M059J (cell line): ENCODE data around the gene ITPR1. TPM values are rescaled to one million over a fixed set of nuclear protein-coding genes. Genes with fewer than 3 reads are reported as not detected.
A peak's percentile ranks its signal among the peaks of the same experiment; 100 is the strongest.

Experiments
- DNase-seq: peaks from one replicate; pipeline ENCODE4 v3.0.0-alpha.2; 2012; ENCODE audit warnings: low read depth
- total RNA-seq: library from RNA; depleted of rRNA; stranded (reverse); fragments of >200 nt; shearing (Covaris generic); gene quantifications from 2 replicates; pipeline ENCODE4 v1.2.3, GENCODE V29; 2014

Gene ITPR1
- total RNA-seq, 1 experiment from 2014 or later: 6.2 TPM

DNA sequence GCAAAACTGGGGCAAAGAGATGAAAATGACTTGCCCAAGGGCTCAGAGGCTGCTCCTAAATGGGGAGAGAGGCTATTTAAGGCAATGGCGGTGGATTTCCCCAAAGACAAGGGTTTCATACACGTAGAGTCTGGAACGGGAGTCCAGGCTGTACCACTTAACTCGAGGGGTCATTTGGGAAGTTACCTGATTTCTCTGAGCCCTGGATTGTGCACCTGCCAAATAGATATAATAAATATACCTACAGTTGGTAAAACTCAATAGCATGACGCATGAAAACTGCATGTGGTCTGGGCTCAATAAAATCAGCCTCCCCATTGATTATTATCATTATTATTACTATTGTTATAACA, 1.3 kb upstream of the ITPR1 start:
- no peak for DNase-seq

DNA sequence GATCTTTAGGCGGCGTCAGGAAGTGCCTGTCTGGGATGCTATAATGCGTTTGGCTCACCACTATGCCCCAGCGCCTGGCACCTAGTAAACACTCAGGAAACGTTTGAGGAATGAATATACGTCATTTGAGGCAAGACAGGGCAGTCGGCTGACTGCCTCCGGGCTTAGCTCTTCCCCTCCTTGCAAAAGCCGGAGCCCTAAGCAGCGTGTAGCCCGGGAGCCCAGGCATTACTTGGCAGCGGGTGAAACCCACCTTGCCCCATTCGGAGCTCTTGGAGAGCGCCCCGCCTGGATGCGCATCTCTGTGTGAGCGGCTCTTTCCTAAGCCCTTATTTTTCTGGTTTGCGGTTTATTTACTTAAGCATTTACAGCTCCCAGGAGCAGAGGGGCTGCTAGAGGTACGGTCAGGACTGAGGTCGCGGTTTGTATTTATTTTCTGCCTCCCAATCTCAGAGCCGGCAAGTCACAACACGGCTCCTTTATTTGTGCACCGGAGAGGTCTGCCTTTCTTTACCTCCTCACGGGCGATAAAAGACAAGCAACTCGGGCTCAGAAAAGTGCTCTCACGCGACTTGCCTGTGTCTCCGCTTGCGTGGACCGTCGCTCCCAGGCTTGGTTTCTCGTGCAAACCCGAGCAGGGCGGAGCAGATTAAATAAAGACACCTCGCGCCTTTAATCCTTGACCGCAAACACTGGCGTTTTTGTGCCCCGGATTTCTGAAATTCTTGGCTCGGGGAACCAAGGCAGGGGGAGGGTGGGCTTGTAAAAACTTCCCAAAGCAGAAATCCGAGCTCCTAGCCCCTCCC, 737 bp upstream of the ITPR1 start:
- peak; percentile 81 for DNase-seq

DNA sequence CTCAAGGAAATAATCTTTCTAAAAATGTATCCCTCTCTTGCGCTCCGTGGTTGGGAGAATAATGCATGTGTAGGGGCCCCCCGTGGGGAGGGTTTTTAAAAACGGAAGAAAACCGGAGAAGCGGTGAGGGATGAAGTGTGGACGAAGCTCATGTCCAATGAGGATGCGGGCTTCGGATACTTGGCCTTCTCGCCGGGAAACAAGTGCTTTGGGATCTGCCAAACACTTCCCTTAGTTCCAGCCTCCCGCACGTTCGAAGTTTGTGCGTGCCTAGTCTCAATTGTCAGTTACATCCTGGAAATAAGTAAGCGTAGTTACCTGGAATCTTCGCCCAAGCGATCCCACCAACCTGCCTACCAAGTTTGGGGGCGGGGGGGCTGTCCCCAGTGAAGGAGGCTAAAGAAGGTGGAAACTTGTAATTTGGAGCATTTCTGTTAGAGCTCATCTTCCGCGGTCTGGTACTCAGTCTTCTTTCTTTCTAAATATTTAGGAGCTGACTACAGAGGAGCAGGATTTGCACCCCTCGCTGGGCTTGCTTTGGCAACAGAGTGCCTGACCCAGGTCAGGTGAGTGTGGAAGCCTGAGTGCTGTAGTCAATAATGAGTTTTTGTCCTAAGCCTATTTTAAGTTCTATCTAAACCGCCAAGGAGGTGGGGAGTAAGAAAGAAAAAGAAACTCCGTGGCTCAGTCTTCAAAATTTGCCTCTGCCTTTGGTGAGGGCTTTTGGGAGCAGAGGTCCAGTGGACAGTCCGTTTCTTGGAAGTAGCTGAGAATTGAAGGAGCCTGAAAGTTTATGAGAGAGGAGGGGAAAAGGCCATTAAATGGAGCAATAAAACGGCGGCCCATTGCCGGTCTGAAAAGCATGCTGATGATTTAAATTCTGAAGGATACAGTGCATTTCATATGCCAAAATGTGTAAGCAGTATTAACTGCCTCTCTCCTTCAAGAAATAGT, 1.1 kb downstream of the ITPR1 start:
- DNase-seq: peak; percentile 26

DNA sequence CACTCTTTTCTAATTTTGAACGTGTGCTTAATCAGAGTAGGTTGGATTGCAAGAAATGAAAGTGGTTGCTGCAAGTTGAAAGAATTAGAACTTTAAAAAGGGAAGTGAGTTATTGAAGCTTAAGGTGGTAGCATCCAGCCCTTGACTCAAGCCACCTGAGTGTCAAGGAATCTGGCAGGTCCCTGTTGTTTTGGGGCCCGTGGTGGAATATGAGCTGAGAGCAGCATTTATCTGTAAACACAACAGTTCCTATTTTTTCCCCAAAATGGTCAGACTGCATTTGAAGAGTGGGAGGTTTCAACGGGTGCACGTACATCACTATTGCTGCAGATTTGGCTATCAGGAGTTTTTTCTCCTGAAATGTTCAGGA, 1.7 kb downstream of the ITPR1 start:
- no peak for DNase-seq

DNA sequence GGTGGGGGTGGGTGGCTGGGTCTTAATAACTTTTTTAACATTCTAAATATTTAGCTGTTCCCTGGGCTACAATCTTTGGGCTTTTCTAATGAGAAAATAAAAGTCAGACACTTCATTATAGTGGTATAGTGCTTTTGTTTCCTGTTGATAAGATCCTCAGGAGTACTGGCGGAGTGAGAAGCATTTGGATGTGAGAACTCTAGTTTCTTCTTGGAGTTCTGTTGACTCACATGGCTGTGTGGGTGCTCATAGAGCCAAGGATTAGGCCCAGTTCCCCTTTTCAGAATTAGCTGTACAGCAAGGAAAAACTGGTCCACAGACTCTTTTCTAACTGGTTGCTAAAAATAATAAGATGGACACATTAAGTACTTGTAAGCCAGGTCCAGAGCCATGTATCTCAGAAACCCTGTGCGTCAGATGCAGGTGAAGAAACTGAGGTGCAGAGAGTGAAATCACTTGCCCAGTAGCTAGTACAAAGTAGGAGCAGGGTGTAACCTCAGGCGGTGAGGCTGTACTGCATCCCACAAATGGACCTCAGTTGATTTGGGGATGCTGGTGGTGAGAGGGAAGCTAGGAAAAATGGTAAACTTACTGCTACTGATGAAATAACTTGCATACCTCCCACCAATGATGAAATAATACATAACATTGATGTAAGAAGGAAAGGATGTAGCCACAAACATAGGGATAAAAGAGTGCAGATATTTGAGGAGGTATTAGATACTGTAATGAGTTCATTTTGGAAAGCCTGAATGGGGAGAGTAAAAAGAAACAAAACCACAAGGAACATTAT, 2.3 kb downstream of the ITPR1 start:
- no peak for DNase-seq

DNA sequence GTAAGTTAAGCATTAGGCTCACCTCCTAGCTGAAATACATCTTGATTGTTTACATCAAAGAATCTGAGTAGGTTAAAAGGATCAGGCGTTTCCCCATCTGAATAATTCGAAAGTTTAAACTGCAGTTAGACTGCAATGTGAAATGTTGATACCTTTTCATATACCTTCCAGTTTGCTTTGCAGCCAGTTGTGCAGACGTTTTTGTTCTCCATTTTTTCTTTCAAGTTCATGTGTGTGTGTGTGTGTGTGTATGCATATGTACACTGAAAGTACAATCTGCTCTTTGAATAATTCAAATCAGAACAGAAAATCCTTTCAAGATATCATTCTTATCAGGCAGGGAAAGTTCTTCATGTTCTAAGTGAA, 2.9 kb downstream of the ITPR1 start:
- DNase-seq: no peak

DNA sequence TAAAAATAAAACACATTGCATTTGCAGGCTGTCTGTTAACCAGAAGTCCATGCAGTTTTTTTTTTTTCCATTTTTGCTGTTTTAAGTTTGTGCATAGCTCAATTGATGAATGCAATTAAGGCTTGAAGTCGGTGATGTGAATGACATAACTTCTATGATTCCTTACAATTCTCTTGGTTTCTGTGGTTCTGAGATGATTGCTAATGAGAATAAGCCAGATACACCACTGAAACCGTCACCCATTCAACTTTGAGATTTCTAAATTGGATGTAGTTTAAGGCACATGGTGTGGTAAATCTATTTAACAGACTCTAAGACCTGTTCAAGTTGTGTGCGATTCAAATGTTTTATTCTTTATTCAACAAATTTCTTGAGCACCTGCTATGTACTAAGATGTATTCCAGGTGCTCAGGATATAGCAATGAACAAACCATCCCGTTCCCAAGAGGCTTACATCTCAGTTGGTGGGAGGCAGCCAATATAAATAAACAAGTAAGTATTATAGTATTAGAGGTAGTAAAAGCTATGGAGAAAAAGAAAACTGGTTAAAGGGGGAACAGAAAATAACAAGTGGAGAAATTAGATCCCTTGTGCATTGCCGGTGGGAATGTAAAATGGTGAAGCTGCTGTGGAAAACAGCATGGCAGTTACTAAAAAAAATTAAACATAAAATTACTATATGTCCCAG, 4.0 kb downstream of the ITPR1 start:
- DNase-seq: no peak

DNA sequence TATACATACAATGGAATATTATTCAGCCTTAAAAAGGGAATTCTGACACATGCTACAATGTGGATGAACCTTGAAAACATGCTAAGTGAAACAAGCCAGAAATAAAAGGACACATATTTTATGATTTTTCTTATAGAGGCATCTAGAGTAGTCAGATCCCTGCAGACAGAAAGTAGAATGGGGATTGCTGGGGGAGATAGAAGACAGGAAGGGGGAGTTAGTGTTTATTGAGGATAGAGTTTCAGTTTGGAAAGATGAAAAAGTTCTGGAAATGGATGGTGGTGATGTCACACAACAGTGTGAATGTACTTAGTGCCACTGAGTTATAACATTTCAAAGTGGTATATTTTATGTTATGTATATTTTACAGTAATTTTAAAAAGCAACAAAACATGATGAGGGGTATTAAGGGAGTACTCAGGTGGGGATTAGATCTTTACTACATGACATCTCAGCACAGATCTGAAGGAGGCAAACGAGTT, 4.7 kb downstream of the ITPR1 start:
- no peak for DNase-seq

DNA sequence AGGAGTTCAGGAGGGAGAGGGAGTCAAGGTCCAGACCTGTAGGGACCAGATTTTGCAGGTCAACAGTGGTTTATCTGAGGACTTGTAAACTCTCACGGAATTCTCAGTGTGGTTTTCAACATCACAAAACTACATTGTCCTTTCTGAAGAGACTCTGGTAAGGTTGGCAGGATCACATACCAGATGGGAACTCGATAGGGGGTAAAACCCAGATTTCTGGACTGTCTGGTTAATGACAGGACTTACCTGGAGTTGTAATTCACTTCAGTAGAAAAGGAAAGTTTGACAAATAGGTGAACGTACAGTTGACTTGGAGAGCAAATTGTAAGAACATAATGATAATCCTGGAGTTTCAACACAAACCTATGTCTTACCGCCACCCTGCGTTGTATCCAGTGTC, 5.3 kb downstream of the ITPR1 start:
- no peak for DNase-seq

DNA sequence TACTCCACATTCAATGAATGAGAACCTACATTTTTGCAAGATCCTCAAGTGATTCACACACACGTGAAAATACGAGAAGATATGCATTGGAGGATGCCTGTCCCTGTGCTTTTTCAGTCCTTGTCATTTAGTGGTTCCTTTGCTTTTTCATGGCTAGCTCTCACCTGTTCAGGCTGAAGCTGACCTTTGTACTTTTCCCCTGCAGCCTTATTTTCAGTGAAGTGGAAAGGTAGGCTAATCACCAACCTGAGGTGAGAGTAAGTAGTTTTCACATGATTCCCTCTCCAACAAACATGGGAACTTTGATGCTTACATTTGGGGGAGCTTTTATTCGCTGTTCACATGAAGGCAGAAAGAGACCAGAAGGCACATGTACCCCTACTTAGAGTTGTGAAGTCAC, 8.3 kb downstream of the ITPR1 start:
- DNase-seq: no peak

DNA sequence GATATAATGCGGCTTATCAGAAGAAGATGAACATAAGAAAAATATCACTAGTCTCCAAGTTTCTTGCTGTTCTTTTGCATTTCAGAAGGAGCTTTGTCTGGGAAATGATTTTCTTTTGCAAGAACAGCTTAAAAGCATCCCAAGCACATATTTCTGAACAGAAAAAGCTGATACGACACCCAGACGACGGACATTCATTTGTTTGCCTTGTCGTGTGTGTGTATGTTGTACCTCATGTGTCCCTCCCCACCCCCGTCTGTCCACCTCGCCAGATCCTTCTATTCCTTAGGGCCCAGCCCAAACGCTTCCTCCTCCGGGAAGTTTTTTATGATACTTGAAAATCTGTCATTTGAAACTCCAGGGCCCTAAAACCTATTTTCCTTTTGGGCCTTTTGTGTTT, 8.8 kb downstream of the ITPR1 start:
- DNase-seq: no peak

DNA sequence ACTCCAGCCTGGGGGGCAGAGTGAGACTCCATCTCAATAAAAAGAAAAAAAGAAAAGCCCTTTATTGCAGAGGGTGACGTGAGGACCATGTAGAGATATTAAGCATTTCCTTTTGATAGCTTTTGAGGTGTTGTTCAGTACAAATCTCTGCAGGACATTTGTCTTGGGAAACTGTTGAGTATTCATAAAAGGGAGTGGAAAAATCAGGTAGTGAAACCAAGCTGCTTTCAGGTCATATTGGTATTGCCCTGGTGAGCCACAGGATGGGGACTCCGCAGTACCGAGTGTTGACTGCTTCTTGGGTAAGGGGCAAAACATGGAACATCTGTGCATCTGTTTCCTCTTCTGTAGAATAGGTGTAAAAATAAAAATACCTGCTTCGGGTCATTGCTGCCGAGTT, 9.9 kb downstream of the ITPR1 start:
- DNase-seq: no peak

DNA sequence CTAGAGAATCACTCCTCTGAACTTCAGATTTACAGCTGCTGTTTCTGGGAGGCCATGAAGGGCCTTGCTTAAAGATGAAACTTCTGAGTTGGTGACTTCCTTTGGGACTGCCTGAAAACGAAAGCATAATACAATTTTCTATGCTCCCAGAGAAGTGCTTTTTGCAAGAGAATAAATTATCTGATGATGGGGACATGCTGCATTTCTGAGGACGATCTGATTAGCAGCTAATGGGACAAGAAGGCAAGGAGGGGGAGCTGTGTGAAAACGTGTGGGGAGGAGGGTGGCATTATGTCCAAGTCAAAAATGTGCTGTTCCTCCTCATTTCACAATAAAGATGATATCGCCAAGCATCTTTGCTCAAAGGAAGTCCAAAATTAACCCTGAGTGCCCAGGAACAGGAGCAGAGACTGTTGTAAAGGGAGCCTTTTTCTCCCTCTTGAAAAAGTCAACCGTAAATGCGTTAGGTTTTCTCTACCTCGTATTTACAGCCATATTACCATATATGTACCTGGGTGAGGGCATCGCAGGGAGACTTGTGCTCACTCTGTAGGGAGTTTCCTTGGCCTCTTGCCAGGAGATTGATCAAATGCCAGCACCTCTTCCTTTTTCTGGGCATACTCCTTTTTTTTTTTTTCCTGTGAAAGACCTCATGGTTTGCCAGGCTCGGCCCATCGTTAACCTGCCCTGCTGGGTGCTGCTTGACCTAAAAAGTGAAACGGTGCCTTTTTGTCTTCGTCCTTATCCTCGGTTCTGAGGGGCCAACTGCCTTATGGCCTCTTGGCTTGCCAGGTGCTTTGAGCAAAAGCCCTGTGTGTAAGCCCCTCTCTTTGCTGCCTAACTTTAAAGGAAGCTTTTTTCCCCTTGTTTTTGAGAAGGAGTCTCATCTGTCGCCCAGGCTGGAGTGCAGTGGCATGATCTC, 11.5 kb downstream of the ITPR1 start:
- DNase-seq: peak; percentile 3

DNA sequence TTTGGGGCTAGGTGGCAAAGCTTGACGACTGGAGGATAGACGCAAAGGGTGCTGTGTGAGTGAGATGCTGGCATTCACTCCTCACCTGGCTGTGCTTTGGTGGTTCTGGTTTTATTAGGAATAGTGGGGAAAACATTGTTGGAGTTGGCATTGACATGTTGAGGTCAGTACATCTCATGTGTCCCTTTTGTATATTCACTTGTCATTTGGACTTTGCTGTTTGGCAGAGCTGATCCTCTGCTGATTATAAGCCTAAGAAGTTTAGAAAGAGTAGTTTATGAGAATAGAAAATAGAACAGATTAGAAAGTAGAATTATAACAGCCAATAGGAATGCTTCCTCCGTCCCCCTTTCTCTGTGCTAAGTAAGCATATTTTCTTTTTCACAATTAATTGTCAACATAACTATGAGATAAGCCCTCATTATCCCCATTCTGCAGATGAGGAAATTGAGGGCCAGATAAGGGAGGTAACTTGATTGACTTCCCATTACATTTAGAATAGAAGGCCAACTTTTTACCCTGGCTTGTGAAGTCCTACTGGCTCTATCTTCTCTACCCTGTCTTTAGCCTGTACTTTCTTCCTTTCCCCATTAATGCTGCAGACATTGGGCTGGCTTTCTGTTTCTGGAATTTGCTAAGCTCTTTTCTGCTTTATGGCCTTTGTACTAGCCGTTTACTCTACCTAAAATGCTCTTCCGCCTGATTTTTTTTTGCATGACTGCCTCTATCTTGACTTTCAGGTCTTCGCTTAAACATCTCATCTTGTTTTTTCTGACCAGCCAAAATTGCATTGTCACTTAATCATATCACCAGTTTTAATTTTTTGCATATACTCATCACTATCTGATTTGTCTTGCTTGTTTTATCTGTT, 12.8 kb downstream of the ITPR1 start:
- no peak for DNase-seq

DNA sequence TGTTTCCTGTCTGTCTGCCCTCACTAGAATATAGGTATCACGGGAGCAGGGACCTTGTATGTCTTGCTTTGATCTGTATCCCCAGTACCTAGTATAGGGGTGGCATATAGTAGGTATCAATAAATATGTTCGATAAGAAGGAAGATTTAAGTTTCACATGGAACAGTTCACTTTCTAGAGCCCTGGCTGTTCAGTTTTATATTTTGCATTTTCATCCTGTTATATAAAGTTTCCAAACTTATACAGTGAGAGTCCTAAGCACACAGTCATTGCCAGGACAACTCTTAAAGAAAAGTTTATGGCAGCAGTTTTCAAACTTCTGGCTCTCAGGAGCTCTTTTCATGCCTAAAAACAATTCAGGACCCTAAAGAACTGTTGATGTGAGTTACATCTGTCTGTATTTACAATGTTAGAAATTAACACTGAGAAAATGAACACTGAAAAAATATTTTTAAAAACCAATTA, 13.4 kb downstream of the ITPR1 start:
- DNase-seq: no peak

DNA sequence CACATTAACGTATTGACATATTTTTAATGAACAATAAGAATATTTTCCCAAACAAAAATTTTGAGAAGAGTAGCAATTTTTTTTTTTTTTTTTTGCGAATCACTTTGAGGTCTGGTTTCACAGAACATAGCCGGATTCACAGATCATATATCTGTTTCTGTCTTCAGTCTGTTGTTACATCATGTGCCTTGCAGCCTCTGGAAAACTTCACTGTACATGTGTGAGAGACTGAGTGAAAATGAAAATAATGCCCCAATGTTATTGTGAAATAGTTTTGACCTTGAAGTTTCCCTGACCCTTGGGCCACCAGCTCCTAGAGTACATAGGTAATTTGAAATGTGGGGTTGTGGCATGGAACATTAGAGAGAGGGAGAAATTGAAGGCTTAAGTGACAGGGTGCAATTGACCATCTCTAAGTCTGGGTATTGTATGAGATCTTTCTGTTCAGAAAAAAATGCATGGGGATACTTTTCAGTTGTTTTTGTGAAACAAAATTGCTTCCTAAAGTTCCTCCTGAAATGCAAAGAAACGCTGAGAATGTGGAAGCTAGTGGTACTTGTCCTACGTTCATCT, 14.0 kb downstream of the ITPR1 start:
- no peak for DNase-seq

DNA sequence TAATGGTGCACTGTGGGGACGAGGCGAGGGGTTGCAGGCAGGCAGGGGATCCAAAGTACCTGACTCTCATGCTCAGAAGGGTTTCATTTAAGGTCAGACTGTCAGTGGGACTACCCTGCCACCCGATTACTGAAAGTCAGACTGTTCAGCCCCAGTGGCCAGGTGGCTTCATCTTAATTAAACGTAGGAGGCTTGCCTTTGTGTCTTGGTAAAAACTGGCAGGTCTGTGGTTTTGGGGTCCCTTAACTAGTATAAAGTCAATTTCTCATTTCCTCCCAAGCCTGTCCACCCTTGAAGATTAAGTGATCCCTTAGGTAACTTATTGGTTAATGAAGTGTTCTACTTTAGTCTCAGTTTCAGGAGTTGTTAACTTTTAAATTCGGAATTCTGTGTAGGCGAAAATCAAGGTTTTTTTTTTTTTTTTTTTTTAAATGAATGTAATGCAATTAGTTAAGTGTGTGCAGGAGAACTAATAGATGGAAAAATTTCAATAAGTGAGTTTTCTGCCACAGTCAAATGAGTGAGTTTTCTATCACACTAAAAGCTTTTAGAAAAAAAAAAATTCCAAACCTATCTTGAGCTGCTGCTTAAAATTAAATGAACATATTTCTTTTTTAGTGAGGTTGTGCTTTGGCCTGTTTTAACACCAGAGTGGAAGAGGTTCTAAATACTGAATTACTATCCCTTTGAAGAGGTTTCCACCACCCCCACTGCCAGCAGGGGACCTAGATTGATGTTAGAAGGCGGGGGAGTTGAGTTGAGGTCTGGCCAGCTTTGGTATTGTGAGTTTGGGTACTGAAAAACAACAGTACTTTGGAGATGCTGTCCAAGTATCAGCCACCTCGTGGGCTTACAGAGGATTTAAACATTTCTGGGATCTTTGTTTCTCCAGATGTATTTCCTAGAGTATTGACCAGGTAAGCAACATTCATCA, 15.2 kb downstream of the ITPR1 start:
- no peak for DNase-seq

DNA sequence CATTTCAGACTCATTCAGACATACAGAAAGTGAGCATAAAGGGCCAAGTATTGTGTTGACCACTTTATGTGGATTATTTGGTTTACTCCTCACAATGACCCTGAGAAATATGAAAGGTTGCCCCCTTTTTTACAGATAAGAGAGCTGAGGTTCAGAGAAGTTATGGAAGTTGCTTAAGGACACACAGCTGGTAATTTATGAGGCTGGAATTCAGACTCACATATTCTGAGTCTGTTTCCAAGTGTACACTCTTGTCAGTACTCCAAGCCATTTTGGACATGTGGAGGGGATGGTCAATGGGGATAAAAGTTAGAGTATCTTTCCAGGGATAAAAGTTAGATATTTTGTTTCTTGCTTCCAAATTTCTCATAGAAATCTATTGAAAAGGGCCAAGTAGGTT, 15.9 kb downstream of the ITPR1 start:
- no peak for DNase-seq
